ENCODE results near the gene RNF130.
"Not testable (repeated sequence)": the region's sequence is repeated elsewhere in the genome, so short reads cannot be mapped to it uniquely, and the experiment has no call there.

The RNF130 gene

GRCh38 chr5:180027459-180028089 lies 44.0 kb downstream of the RNF130 start:
- no peak for DNase-seq (ENCODE audit: low spot score)
- no peak overlapping the region for H3K27ac ChIP-seq
- TF ChIP-seq CTCF (IDR thresholded peaks at IDR 0.05), result no peak

GRCh38 chr5:180026734-180027458 lies 44.7 kb downstream of the RNF130 start:
- Histone ChIP-seq H3K4me3 (no peak overlapping the region), H3K27ac (no peak overlapping the region)
- no peak for DNase-seq (ENCODE audit: low spot score)
- no peak for TF ChIP-seq CTCF (IDR thresholded peaks at IDR 0.05)

More at GRCh38 chr5:180027459-180028089, 44.0 kb downstream of the RNF130 start:
- H3K4me3 ChIP-seq, result no peak overlapping the region

GRCh38 chr5:180026320-180026719 lies 45.2 kb downstream of the RNF130 start:
- no peak for TF ChIP-seq CTCF (IDR thresholded peaks at IDR 0.05)
- no peak for DNase-seq (ENCODE audit: low spot score)
- Histone ChIP-seq H3K27ac (no peak overlapping the region), H3K4me3 (no peak overlapping the region)

- H3K27ac ChIP-seq, result no peak overlapping the region
- no peak for TF ChIP-seq CTCF (IDR thresholded peaks at IDR 0.05)
- no peak for DNase-seq (ENCODE audit: low spot score)
- no peak overlapping the region for H3K4me3 ChIP-seq
These were observed 49.7 kb downstream of the RNF130 start for GRCh38 chr5:180021900-180022299.

- DNase-seq (ENCODE audit: low spot score), result no peak
- no peak for TF ChIP-seq CTCF (IDR thresholded peaks at IDR 0.05)
- Histone ChIP-seq H3K4me3 (no peak overlapping the region), H3K27ac (no peak overlapping the region)
These were observed 51.4 kb downstream of the RNF130 start for GRCh38 chr5:180020176-180020575.

GRCh38 chr5:180018347-180019060 lies 53.1 kb downstream of the RNF130 start:
- Histone ChIP-seq H3K27ac (no peak overlapping the region), H3K4me3 (no peak overlapping the region)
- DNase-seq (ENCODE audit: low spot score), result no peak
- TF ChIP-seq CTCF (IDR thresholded peaks at IDR 0.05), result no peak

GRCh38 chr5:180015523-180015922 lies 56.0 kb downstream of the RNF130 start:
- not testable (repeated sequence) for H3K4me3 ChIP-seq; H3K27ac ChIP-seq; DNase-seq (ENCODE audit: low spot score)
